IPS-NIHi7 (cell line): ENCODE data around the gene ARHGAP10.
A peak's percentile ranks its signal among the peaks of the same experiment; 100 is the strongest.
"Not testable (repeated sequence)": the region's sequence is repeated elsewhere in the genome, so short reads cannot be mapped to it uniquely, and the experiment has no call there.

ENCODE experiments used
- DNase-seq: peaks from one replicate; pipeline ENCODE4 v3.0.0; 2012; ENCODE audit warnings: mixed read lengths; ENCODE audit errors: extremely low spot score

ARHGAP10 gene

DNA sequence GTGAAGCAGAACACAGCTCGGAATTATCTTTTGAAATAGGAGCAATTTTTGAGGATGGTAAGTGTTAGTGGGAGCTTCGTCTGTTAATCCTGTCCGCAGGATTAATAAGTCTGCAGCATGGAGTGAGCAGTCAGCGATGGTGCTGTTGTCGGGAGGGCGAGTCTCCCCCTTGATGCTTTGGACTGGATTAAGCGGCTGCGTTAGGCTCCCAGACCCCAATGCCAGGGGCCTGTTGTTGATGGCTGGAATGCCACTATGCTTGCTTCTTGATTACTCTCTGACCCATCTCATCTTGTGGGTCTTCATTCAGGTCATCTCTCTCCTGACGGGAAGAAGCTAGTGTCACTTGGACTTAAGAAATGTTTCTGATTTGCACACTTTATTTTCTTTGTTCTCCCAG is 332.6 kb downstream of the ARHGAP10 start:
- DNase-seq = no peak

DNA sequence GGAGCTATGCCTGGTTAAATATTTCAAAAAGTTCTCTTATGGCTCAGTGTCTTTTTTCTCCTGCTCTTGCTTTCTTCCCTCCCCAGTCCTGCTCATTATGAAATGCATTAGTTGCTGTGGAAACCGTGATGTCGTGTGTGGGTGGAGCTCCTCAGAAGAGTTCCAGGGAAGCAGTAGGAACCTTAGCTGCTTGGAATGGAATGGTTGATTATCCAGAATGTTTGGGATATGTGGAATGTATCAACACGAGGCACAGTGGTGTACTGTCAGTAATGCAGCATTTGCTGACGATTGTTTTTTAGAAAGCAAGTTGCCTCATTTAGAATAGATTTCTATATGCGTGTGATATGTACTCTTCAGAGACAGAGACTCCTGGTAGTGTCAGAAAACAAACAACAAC is 333.2 kb downstream of the ARHGAP10 start:
- DNase-seq = no peak

DNA sequence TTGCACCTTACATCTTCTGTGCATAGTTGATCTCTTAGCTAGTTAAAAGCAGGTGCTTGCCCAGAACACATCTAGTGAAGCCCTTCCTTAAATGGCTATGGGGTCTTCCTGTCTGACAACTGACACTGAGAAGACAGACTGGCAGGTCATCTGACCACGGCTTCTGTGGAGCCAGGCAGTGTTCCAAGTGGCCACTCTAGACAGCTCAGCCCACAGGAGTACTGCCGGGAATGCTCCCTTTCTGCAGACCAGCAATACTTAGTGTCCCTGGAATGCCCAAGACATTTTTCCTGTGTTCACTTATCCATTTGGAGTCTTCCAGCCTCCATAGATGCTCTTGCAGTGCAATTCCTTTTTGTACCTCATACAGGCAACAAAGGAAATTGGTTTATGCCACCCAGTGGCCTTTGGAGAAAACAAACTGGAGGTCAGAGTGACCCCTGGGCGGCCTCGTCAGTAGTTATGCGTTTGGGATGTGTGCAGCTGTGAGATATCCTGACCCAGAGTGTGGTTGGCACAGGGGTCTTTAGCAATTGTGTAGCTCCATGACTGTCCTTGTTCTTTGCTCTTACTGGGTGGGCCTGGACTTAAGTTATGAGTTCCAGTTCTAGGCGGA is 335.5 kb downstream of the ARHGAP10 start:
- DNase-seq = no peak

DNA sequence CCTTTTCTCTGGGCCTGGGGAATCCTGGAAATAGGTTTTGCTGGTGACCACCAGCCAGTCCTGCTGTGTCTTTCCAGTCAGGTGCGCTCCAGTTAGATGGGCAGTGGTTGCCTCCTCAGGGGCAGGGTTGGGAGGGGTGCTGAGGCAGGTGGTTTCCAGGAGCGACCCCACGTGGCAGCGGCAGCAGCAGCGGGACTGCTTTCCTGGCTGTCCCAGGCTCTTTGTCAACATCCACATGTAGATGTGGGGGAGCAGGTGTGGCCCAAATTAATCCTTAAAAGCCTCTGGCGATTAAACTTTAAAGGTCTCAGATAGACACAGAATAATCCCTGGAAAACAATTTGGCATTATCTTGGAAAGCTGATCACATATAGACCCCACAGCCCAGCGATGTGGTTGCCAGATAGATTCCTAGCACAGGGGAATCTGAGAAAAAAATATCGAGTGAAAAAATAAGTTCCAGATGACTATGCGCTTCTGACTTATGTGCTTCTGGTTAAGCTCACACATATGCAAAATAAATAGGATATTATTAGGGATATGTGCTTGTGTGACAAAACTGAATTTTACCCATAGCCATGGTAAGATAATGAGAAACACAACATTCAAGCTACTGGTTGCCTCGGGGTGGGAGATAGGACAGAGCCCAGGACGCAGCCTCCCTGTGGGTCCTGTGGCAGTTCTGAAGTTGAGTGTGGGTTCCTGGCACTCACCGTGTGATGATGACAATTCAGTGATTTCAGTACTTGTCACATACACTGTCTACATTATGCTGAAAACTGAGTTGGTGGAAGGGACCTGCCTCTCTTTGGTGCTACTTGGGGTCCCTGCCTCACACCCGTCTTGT is 336.4 kb downstream of the ARHGAP10 start:
- DNase-seq = peak; percentile 61

DNA sequence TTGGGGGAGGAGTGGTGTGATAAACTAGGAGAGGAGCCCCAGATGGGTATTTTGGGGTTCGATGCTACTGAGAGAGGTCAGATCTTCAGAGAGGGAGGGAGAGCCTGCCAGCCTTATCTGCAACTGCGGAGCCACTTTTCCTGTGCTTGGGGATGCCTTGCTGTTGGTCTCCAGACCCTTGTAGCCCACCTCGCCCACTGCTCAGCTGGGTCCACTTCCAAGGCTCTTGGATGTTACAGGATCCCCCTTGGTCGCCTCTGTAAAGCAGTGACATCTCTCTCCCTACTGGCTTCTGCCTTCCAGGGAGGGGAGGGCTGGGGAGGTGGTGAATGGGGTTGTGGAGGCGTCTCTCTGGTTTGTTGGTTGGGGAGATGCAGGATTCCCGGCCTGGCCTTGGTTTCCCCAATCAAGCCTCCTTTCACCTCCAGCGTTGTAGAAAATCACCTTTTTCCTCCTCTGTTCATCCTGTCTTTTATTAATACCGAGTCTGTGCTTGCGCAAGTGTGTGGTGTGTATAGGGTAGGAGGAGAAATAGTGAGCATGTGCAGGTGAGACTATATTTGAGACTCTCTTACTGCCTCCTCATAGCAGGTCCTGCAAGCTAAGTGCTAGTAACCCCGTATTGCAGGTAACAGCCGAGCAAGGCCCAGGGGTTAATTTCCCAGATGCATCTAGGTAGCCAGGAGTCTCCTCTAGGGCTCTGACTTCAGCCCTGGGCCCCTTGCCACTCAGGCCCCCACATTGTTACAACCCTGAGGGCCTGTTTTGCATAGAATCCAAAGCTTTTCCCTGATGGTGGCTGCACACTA is 337.4 kb downstream of the ARHGAP10 start:
- DNase-seq = no peak

DNA sequence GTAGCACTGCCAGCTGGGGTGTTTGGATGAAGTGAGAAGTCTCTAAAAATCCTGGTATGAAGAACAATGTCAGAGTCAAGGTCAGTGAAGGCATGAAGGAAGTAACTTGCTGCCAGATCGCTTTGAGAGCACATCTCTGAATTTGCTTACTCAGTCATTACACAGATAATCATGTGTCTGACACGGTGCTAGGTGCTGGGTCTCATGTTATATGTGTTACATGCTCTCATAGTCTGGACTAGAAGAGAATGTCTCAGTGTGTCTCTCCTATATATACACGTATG is 337.9 kb downstream of the ARHGAP10 start:
- no peak for DNase-seq

DNA sequence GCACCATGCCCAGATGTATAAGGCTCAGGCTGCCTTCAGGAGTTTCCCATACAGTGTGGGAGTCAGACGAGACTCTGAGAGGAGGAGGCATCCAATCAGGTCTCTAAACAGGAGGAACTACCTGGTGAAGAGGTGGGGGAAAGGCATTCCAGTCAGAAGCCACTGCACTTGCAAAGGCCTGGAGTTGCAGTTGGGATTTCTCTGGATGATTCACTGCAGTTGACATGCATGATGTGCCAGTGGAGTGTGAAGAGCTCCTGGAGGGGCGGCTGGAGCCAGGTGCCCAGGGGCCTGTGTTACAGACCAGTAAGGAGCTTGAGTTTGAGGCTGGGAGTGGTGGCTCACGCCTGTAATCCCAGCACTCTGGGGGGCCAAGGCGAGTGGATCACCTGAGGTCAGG is 339.1 kb downstream of the ARHGAP10 start:
- no peak for DNase-seq

DNA sequence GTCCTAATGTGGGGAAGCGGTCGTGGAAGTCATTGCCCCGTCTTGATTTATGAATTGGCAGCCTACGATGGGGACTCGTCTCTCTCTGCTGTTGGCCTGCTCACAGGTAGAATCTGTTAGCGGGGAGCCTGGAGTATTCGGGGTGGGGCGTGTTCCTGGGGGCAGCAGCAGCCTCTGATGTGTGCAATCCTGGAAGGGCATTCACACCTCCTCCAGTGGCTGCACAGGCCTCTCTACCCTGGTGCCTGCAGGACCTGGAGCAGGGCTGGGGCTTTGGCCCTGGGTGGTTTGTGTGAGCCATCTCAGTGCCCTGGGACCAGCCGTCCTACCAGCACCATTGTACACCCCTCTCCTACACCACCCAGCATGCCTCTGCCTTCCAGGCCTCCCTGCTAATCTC is 340.9 kb downstream of the ARHGAP10 start:
- DNase-seq = no peak

DNA sequence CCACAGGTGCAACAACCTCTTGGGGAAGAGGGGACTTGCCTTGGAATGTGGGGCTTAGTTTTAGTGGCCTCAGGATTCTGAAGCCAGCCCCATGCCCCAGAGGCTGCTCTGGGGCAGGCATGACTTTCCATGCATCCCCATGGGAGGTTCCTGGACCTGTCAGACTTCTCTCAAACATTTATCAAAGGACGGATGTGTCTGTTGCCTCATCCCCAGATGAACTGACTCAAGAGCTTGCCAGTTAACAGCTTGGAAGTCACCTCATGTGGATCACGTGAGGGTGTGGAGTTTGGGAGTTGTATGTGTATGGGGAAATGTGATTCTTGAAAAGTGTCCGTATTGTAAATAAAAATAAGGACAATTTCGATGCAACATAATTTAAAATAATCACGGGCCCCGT is 341.5 kb downstream of the ARHGAP10 start:
- DNase-seq = no peak

DNA sequence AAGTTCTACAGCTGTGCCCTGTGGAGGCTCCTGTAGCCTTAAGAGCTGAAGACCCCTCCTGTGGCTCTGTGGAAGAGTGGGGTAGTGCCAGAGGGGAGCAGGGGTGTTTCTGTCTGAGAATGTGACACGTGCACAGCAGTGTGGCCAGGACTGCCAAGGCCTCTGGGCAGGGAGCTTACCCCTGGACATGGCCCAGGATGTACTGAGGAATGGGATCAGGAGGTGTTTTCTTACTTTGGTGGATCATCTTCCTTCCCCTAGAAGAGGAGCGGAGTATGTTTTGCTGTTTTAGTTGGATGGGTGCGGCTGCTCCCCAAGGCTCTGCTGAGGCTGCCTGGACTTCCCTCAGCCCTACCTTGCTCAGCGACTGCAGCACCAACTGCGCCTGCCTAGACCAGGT is 342.6 kb downstream of the ARHGAP10 start:
- DNase-seq = no peak

DNA sequence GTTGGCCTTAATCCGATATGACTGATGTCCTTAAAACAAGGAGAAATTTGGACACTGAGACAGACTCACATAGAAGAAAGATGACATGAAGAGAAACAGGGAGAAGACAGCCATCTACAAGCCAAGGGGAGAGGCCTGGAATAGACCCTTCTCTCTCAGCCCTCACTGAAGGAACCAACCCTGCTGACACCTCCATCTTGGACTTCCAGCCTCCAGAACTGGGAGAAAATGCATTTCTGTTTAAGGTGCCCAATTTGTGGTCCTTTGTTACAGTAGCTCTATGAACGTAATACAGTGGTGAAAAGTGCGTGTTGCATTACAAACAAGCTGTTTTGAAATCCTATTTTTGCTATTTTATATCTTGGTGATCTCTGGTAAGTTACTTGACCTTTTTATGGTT is 343.6 kb downstream of the ARHGAP10 start:
- DNase-seq = no peak

DNA sequence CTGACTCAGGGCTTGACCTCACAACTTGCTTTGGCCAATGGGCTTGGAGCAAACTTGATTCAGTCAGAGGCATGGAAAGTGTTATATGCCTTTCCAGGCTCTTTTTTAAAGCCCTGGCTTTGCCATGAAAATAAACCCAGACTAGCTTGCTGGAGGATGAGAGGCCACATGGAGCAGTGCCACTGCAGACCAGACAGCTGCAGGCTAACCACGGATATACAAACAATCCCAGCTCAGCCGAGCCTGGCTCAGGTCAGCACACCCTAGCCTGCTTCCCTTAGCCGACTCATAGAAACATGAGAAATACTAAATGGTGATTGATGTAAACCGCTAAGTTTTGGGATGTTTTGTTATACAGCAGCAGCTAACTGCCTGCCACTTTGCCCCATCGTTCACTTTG is 345.1 kb downstream of the ARHGAP10 start:
- DNase-seq = no peak

DNA sequence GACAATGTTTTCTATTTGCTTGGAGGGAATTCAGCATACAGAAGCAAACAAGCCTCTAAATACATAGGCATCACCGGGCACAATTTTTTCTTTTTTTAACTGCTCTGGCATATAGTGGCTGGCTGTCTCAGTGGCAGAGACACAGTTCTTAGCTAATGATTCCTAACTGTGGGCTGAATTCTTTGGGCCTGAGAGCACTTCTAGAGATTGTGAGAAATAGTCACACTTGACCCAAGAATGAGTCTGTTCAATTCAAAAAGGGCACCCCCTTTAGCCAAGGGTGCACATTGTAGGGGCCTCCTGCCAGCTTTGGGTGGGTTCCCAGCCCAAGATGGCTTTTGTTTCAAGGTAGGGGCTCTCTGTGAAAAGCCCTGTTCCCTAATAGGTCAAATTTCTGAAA is 345.7 kb downstream of the ARHGAP10 start:
- DNase-seq = no peak

DNA sequence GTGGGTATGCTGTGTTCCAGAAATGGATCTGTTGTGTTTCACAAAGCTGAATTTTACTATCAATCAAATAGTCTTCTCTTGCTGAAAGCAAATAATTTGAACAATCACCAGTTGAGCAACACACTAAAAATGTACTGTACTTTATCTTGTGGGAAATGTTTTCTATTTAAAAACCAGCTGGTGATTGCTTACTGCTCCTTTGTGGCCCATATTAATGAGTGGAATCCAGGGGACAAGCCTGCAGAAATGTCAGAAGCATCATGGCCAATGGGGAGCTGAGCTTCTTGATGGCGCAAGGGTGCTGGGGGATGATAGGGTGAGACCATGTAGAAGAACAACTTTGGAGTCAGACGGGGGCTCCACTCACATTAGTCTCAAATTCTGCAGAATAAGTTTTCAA is 346.2 kb downstream of the ARHGAP10 start:
- no peak for DNase-seq

DNA sequence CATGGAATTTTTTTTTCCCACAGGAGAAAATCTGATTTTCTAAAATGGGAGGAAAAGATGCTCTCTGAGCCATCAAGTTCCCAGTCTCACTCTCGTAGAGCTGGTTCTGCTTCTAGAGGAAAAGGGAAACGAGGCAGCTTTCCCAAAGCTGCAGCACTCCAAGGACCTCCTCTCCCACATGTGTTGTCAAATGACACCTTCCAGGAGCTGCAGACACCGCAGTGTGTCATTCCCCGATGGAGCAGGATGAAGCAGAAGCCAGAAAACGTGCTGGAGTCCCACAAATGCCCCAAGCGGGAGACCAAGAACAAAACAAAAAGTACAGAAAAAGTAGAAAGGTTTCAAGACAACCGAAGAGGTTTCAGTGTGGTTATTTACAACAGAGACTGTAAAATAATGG is 348.1 kb downstream of the ARHGAP10 start:
- no peak for DNase-seq

DNA sequence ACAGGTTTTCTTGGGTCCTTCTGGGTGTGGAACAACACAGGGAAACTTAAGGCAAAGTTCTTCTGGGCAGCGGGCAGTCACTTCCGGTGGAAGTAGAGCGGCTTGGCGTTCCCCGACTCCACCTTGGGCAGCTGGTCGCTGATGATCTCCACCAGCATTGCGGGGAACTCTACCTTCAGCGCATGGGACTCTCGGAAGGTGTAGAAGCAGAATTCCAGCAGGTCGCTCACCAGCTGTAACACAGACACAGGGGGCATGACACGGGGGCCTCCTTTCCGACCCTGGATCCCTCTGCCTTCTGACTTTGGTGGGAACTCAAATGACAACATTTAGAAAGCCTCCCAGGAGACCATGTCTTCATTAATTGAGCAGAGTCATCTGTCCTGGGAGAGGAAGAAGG is 349.4 kb downstream of the ARHGAP10 start:
- DNase-seq = no peak

DNA sequence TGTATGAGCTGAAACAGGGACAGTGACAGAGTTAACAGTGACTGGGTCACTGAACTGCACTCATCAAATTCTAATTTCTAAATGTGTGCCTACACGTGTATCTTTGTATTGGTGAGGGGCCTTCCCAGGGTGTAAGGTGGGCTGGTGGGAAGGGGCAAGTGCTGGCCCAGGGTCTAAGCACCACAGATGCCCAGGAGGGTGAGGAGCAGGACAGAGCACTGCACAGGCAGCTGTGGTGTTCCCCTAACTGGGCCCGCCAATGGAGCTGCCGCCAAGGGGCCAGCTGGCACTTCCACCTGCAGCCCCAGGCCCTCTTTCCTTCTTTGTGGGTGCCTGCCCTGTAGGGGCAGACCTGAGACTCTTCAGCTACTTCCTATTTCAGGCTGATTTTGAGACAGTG is 349.9 kb downstream of the ARHGAP10 start:
- no peak for DNase-seq

DNA sequence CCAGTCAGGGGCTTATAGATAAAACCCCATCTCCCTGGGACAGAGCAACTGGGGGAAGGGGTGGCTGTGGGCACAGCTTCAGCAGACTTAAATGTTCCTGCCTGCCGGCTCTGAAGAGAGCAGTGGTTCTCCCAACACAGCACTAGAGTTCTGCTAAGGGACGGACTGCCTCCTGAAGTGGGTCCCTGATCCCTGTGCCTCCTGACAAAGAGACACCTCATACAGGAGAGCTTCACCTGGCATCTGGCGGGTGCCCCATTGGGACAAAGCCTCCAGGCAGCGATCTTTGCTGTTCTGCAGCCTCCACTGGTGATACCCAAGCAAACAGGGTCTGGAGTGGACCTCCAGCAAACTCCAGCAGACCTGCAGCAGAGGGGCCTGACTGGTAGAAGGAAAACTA is 351.2 kb downstream of the ARHGAP10 start:
- DNase-seq = not testable (repeated sequence)

DNA sequence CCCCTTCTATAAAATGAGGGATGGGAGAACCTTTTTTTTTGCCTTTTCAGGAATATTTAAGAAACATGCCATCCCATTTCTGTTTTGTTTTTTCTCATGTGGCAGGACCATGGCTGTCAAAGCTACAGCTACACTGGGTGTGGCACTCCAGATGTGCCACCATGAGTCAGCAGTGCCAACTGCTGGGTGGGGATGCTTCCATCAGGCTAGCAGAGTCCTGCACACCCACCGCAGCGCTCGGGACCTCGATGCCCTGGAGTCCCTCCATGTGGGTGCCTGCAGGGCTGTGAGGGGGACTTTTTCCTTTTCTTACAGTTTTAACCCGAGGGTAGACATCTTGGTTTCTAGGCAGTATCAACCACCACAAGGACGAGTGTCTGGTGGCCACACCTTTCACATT is 357.7 kb downstream of the ARHGAP10 start:
- no peak for DNase-seq

DNA sequence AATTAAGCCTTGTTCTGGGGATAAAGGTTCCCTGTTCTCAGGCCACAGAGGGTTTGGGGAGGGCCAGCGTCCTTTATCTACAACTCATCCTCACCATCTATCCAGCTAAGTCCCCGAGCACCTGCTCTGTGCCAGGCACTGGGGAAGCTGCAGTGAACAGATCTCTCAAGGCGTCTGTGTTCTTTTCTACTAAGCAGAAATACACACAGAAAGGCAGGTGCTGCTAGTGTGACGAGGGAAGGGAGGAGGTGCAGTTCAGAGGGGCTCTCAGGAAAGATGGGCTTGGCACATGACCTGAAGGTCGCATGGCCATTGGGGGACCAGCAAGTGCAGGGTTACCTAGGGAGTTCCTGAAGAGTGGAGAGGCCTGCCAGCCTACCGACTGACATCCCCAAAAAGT is 358.1 kb downstream of the ARHGAP10 start:
- no peak for DNase-seq

DNA sequence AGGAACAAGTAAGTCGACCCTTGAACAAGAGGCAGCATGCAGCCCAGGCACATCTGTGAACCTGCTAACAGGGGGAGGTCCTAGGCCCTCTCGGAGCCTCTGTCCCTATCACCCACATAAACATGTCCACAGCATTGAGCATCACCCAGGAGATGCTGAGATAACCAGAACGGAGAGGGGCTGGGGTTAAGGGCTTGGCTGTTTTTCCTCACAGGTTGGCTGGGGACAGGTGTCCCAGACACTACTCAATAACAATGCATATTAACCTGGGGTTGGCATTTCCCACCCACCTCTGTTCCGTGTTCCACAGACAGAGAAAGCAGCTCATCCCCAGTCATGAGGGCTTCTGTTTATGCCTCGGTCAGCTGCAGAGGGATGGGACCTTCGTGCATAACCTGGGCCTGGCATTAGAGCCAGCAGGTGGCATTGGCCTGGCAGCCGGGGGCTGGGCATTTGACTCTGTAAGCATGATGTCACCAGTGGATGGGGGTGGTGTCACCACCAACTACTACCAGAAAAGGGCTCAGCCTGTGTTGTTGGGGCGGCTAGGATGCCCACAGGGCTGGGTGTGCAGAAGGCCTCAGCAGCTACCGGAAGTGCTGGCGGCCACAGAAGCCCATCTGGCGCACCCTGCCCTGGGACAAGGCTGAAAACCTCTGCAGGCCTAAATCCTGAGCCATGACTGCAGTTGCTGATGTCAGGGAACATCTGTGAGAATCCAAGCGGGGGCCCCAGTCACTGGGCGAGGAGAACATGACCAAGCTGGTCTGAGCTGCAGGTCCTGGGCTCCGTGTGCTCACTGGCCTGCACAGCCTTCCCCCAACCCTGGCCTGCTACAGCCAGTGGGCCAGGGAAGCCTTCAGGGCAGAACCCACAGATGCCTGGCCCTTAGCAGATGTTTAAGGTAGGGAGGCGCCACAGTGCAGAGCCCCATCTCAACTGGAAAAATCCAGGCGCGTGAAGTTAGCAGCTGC is 358.9 kb downstream of the ARHGAP10 start:
- DNase-seq = no peak

DNA sequence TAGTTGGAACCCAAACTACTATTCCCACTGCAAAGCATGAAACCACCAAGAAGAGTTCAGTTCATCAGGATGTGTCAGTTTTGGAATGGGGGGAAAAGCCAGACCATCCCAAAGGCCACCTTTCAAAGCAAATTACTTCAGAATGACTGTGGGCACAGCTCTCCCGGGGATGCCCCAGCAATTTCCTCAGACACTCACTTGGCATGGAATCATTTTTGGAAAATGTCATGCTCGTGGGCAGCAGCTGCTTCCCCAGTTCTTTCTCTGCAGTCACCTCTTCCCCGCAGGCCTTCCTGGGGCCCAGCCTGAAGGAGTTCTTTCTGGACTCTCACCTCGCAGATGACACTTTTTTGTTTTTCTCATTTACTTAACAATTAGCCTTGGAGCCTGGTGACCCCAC is 360.0 kb downstream of the ARHGAP10 start:
- DNase-seq = no peak
